ENCODE data around the gene ATXN2L. TPM values are rescaled to one million over a fixed set of nuclear protein-coding genes. Genes with fewer than 3 reads are reported as not detected.

ATXN2L gene, protein sequence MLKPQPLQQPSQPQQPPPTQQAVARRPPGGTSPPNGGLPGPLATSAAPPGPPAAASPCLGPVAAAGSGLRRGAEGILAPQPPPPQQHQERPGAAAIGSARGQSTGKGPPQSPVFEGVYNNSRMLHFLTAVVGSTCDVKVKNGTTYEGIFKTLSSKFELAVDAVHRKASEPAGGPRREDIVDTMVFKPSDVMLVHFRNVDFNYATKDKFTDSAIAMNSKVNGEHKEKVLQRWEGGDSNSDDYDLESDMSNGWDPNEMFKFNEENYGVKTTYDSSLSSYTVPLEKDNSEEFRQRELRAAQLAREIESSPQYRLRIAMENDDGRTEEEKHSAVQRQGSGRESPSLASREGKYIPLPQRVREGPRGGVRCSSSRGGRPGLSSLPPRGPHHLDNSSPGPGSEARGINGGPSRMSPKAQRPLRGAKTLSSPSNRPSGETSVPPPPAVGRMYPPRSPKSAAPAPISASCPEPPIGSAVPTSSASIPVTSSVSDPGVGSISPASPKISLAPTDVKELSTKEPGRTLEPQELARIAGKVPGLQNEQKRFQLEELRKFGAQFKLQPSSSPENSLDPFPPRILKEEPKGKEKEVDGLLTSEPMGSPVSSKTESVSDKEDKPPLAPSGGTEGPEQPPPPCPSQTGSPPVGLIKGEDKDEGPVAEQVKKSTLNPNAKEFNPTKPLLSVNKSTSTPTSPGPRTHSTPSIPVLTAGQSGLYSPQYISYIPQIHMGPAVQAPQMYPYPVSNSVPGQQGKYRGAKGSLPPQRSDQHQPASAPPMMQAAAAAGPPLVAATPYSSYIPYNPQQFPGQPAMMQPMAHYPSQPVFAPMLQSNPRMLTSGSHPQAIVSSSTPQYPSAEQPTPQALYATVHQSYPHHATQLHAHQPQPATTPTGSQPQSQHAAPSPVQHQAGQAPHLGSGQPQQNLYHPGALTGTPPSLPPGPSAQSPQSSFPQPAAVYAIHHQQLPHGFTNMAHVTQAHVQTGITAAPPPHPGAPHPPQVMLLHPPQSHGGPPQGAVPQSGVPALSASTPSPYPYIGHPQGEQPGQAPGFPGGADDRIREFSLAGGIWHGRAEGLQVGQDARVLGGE
- total RNA-seq = 26.0 and 40.7 TPM in 2 replicates

DNA sequence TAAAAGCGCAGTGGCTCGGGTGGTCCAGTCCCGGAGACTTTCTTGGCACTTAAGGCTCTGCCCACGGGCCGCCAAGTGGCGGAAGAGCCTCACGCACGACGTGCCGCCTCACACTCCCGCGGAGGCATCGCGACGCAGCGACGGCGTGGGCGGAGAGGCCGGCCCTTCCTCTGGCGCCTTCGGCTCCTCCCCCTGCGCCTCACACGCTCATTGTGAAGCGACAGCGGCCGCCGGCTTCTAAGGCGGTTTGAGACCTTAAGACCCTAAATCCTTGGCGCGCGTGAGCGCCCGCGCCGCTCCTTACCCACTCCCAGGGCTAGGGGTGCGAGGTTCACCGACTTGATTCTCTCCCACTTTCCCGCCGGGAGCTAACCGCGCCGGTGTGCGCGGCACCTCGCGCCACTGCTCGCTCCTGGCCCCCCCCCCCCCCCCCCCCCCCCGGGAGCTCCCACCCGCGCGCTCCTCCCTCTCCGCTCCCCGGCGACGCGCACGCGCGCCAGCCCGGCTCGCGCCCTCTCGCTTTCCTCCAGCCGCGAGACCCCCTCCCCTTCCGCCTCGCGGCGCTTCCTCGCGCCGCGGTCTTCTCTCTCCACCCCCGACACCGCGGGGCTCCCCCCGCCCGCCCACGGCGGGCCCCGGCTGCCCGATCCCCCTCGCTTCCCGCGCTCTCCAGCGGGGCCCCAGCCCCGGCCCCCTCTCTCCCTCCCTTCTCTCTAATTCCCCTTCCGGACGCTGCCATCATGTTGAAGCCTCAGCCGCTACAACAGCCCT, at the start of gene ATXN2L:
TSS of gene ATXN2L (plus strand) at position 480 of the 771 bp plus-strand sequence. CDS start at position 741, 261 bp downstream.

DNA sequence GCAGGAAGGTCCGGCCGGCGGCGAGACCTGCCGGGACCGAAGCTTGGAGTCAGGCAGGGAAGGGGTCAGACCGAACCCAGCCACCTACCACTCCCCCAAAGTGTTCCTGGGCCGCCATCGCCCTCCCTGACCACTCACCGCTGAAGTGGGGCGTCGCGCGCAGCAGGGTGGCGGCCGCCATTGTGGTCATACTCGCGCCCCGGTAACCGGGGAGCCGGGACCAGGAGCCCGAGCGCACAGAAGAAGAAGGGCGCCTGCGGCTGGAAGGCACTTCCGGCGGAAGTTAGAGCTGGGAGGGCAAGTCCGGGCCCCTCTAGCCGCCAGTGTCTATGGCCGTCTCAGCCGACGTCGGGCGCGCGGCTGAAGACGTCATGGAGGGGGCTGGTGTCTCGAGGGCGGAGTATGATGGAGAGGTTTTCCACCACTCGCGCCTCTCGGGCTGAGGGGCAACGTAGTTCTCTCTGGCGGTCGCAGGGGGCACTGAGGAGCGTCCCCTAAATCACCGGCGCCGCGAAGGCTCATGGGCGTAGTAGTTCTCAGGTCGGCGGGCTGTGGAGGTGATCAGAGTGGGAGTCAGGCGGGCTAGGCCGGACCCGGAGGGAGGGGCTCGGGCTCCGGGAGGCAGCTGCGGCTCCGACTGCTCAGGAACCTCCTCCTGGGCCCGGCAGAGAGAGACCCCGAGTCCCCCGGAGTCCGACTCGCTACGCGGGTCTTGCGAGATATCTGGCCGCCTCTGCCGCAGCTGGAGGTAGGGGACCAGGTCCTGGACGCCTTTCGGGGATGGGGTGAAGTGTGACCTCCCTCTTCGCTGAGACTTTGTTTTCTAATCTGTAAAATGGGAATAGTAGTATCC, 23.5 kb downstream of the ATXN2L start, which contains the start of gene TUFM:
TSS of gene TUFM (minus strand) at position 269 of the 853 bp plus-strand sequence. CDS start at position 190, 79 bp downstream.

DNA sequence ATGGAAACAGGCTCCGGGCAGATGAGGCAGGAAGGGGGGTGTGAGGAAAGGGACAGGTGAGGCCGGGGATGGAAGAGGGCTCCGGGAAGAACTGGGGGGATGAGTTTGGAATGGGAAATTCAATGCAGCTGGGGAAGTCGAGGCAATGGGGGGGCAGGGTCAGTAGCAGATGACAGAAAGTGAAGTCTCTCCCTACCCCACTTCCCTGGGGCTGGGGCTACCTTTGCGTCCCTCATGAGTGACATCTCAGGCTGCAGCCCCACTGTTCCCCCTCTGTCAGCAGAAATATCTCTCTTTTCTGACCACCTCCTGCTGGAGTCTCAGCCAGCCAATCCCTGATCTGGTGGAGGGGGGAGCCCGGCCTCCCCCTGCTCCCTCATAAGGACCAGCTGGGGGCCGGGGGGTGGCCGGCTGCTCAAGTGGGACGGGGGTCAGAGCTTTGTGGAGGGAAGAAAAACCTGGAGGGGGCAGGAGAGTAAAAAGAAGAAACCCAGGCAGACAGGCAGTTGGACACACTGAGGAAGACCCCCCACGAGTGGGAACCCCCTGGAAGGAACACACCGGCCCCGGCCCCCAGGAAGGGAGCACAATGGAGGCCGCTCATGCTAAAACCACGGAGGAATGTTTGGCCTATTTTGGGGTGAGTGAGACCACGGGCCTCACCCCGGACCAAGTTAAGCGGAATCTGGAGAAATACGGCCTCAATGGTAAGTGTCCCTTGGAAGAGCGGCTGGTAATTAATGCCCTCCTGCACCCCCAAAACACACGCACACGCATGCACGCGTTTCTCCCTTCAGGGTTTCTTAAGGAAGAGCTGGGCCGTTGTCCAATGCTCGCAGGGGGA, 55.5 kb downstream of the ATXN2L start, which contains the start of gene ATP2A1:
TSS of gene ATP2A1 (plus strand) at position 406 of the 844 bp plus-strand sequence. CDS start at position 590, 184 bp downstream.

Other genes starting within 250 kb of the ATXN2L start
- not detected in 2 replicates for gene SULT1A2, start 225.9 kb upstream of the ATXN2L start, total RNA-seq
- gene SULT1A1, start 213.0 kb upstream of the ATXN2L start, total RNA-seq = 2.5 and 7.5 TPM in 2 replicates
- gene NPIPB8, start 184.9 kb upstream of the ATXN2L start, total RNA-seq = 0.87 TPM in 1 of 2 replicates, not detected in the other
- gene EIF3C, start 111.5 kb upstream of the ATXN2L start, total RNA-seq = 218 and 530 TPM in 2 replicates
- 0.26 and 1.2 TPM in 2 replicates for gene NPIPB9, start 71.2 kb upstream of the ATXN2L start, total RNA-seq
- 81.1 and 100 TPM in 2 replicates for gene TUFM, start 23.3 kb downstream of the ATXN2L start, total RNA-seq
- 11.2 and 11.6 TPM in 2 replicates for gene SH2B1, start 40.8 kb downstream of the ATXN2L start, total RNA-seq
- gene ATP2A1, start 55.5 kb downstream of the ATXN2L start, total RNA-seq = under 0.01 and 0.12 TPM in 2 replicates
- gene RABEP2, start 102.2 kb downstream of the ATXN2L start, total RNA-seq = 37.1 and 43.3 TPM in 2 replicates
- gene CD19, start 109.0 kb downstream of the ATXN2L start, total RNA-seq = not detected in 2 replicates
- 12.8 and 14.1 TPM in 2 replicates for gene NFATC2IP, start 127.9 kb downstream of the ATXN2L start, total RNA-seq
- 24.4 and 25.6 TPM in 2 replicates for gene SPNS1, start 151.8 kb downstream of the ATXN2L start, total RNA-seq
- 0.53 and 0.68 TPM in 2 replicates for gene LAT, start 162.1 kb downstream of the ATXN2L start, total RNA-seq